GM20431 (cell line): ENCODE measurements around the gene MS4A6A.
"Not testable (repeated sequence)": the region's sequence is repeated elsewhere in the genome, so short reads cannot be mapped to it uniquely, and the experiment has no call there.

Source experiments
- in situ Hi-C: fragments of 300-500 bp; cut with MseI, MboI; formaldehyde crosslinking; loops from one replicate; pipeline ENCODE4 v1.15.0; 2020; ENCODE audit warnings: low sequenced_read_pairs; ENCODE audit not compliant: unreplicated experiment

The MS4A6A gene

DNA sequence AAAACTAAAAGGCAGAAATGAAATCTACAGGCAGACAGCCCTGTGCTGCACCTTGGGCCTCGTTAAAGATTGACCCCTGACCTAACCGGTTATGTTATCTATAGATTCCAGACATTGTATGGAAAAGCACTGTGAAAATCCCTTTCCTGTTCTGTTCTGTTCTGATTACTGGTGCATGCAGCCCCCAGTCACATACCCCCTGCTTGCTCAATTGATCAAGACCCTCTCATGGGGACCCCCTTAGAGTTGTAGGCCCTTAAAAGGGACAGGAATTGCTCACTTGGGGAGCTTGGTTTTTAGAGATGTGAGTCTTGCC lies 2.6 kb upstream of the MS4A6A start:
- in situ Hi-C loops, result not testable (repeated sequence)

DNA sequence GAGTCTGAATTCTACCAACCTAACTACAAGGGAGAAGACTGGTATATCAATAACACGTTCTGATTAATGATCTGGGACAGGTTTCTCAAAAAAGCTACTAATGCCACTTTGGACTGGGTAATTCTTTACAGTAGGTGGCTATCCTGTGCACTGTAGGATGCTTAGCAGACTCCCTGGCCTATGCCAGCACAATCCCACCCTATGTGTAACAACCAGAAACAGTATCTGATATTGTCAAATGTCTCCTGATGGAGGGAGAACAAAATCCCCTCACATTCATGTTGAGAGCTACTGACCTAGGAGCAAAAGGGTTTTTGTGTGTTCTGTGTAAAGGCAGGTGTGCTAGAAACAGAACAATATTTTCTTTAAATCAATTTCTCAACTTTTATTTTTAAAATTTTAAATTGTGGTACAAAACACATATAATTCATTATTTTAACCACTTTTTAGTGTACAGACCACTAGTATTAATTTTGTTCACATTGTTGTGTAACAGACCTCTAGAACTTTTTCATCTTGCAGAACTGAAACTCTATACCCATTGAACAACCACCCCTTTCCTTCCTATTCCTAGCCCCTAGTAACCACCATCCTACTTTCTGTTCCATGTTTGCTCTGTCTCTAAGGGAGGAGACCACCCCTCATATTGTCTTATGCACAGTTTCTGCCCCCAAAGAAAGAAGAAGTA lies 2.1 kb upstream of the MS4A6A start:
- in situ Hi-C loops, result no loop called here

DNA sequence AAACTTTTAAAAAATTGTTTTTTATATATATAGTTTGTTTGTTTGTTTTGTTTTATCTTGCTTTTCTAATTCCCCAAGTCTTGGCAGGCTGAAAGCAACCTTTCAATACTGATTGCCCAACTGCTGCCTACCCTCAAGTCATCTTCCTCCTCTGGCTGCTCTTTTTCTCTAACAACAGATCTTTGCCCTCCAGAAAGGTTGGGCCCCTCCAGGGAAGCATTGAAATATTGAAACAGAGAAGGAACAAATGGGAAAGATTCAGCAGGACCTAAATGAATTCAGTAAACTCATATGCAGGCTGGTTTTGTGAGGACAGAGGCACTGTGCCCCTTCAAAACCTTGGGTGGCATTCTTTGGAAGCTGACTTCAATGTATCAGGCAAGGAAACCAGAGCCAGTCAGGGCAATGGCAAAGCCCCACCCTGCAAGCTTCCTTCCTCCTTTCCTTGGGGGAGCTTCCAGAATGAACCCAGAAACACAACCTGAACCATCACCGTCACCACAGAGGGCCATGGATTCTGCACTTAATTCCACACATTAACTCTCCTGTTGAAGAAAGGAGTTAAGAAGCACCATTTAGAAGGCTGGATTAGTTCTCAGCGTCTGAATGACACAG lies 815 bp upstream of the MS4A6A start:
- in situ Hi-C loops, result no loop called here

DNA sequence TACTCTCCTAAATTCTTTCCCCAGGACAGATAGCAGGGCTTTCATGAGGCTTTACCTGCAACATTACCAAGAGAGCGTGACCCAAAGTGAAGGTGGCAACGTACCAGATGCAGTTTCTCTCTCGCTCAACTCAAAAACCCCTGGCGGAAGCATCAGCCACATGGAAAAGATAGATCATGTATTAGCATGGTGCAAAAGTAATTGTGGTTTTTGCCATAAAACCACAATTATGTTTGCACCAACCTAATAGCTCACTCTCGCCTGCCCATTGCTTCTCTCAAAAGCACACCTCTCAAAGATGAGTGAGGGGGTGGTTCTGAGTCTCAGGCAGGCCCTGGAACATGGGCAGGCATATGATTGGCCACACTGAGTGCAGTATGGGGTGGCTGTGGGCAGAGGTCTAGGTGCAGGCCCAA lies 7.0 kb downstream of the MS4A6A start:
- in situ Hi-C loops, result no loop called here

DNA sequence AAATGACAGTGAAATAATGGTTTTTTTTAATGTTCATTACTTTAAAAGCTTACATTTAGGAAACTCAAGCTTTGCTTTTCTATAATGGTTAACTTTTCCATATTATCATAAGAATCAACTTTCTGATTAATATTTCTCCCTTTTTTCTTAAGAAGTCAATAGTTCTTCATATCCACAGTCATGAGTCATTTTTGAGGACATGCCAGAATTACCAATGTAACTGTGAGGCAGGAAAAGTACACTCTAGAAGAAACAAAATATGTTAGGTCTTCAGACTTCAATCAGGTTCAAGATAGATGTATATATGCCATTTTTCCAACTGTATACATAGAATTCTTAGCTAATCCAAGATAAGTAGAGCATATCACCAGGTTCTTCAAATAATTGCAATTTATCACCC lies 10.9 kb downstream of the MS4A6A start:
- in situ Hi-C loops, result no loop called here

DNA sequence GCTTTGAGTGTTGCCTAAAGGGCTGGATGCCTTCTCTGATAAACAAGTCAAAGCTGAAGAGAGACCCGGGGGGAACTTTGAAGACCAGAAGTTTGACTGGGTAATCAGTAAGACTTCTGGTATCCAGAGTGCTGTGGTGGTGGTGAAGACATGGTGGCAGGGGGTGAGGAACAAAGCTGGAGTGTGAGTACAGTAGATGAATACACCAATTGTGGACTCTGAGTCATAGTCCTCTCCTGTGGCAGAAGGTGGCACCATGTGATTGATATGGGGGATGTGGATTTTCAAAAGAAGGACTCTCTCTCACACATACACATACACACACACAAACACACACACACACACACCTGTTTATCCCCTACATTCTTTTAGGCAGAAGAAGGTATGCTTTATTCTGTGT lies 12.3 kb downstream of the MS4A6A start:
- in situ Hi-C loops, result no loop called here

DNA sequence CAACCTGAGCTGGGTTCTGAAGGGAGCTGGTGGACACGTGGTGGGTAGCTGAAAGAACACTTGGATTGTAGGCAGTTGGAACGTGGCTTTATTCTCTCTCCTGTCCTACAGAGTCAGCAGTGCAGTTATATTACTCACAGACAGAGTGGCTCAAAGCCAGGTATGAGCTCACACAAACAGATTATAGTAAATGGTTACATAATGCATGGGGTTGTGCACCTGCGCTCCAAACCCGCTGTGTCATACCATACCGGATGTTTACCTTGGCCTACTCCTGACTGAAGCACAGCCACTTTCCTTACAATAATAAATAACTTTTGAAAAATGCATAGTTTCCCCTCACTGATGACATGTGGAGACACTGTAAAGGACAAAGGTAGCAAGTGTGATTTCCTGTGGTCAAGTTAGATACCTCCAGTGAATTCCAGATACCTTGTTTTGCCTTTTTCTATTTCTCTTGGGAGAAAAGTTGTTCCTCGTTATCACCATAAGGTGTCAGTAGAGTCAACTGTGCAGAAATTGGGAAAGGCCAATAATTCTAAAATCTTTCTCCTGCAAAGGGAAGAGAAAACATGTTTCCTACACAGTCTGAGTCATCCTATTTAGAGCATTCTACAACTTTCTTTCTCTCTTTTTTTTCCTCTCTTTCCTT lies 13.5 kb downstream of the MS4A6A start:
- in situ Hi-C loops, result no loop called here

DNA sequence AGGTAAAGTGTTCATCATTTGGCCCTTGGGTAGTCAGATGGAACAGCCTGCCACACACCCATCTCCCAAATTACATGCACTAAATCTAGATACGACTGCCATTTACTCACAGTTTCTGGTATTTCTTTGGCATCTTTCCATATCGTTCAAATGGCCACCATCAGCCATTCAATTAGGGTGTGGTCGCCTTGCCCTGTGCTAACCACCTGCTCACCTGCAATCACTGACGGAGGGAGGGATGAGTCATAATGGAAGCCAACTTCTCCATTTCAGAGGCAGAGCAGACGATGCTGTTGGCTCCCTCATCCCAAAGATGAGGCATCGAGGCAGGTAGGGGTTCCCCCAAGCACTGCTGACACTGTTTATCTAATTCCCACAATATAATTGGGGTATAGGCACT lies 14.6 kb downstream of the MS4A6A start:
- in situ Hi-C loops, result no loop called here

DNA sequence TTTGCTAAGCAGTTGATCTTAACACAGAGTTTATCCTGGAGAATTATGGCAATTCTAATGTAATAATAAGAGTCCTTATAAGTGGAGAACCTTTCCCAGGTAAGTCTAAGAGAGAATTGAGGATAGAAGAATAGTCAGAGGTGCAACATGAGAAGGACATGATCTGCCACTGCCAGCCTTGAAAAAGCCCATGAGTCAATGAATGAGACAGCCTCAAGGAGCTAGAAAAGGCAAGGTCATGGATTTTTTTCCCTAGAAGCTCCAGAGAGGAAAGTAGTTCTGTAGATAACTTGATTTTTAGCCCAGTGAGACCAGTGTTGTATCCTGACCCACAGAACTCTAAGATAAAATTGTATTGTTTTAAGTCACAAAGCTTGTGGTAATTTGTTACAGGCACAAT lies 16.9 kb downstream of the MS4A6A start:
- in situ Hi-C loops, result no loop called here

DNA sequence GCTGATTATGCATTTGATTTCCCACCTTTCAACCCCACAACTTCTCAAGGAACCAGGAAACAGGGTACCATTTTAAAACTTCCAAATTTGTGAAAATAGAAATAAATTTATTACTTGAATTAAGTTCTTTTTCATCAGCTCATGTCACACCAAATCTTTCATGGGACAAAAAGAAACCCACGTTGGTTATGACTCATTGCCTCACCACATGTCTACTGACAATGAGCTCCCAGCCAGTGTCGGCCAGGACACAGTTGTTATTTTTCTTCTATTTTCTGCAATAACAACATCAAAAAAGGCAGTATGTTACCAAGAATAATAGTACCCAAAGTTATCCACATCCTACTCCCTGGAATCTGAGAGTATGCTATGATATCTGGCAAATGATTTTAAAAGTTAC lies 17.3 kb downstream of the MS4A6A start:
- in situ Hi-C loops, result no loop called here

DNA sequence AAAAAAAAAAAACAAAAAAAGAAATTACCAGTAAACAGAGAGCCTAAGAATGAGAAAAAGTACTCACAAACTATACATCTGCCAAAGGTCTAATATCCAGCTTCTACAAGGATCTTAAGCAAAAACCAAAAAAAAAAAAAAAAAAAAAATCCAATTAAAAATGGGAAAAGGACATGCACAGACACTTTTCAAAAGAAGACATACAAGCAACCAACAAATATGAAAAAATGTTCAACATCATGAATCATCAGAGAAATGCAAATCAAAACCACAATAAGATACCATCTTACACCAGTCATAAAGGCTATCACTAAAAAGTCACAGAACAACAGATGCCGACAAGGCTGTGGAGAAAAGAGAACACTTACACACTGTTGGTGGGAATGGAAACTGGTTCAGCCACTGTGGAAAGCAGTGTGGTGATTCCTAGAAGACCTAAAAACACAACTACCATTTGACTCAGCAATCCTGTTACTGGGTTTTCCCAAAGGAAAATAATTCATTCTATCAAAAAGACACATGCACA lies 18.3 kb downstream of the MS4A6A start:
- in situ Hi-C loops, result no loop called here

DNA sequence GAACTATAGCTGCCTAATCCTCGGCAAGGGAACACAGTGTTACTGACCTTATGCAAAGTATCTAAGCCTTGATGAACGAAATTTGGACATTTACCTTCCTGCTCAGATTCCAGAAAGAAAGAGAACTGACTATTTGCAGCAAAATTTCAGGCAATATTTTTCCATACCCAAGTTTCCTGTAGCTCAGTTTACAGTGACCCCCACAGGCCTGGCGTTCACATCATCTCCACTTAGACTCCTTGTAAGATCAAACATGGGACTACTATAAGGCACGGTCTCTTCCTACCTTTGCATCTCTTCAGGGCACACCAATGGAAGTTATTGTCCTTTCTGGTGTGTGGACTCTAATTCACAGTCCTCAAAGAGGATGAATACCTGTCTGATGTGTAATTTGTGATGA lies 21.1 kb downstream of the MS4A6A start:
- in situ Hi-C loops, result no loop called here

DNA sequence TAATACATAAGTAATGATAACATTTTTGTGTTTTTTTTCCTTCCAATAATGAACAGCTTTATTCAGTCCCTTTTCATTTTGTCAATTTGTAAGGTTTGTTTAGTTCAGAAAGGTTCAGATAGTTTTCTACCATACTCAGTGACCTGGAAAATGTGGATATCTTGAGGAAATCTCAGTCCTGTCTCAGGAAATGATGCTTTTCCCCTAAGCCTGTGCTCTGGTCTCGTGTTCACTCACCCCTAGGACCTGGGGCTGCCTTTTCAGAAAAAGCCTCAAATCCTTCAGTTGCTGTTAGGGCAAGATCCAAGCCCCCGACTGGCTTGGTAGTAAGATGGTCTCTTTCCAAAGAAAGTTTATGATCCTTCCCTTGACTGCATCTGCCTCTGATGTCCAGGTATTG lies 21.8 kb downstream of the MS4A6A start:
- in situ Hi-C loops, result no loop called here

DNA sequence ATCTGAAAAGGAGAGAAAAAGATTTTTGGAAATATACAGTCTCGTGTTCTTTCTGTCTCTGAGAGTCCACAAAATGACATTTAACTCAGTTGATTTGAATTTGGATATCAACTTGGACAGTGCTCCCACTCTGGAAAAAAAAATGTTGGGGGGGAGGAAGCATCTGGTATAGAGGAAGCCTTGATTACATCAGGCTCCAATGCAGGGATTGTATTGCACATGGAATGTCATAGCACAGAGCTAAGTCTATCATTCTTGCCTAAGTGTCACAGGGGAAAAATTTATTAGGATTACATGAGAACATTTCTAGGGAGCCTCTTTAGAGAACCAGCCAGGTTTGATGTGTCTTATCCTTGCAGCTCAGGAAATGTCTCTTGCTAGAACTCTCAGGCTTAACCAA lies 23.0 kb downstream of the MS4A6A start:
- in situ Hi-C loops, result no loop called here

DNA sequence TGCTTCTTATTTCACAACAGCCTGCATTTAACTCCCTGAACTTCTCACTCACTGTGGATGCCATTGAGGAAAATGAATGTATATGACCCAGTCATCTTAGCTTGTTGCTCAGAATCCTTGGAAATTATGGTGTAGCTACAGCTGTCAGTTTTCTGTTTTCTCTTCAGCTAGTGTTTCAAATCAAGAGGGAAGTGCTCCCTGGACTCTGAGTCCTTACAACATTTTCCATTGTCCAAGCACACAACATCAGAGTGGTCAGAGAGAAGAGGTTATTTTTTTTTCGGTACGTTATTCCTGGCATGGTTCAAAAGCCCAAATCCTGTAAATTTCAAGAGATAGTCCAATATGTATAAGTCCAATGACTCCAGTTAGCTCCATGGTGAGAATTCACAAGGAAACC lies 23.6 kb downstream of the MS4A6A start:
- in situ Hi-C loops, result no loop called here

DNA sequence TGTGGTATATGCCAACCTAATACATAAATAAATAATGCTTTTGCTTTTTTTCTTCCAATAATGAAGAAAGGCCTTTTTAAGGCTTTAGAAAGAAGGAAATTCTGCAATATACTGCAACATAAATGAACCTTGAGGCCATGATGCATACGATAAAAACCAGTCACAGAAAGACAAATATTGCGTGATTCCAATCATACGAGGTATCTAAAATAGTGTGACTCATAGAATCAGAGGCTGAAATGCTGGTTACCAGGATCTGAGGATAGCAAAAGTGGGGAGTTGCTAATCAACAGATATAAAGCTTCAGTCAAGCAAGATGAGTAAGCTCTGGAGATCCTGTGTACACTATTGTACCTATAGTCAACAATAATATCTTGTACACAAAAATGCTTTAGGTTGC lies 24.2 kb downstream of the MS4A6A start:
- in situ Hi-C loops, result no loop called here

DNA sequence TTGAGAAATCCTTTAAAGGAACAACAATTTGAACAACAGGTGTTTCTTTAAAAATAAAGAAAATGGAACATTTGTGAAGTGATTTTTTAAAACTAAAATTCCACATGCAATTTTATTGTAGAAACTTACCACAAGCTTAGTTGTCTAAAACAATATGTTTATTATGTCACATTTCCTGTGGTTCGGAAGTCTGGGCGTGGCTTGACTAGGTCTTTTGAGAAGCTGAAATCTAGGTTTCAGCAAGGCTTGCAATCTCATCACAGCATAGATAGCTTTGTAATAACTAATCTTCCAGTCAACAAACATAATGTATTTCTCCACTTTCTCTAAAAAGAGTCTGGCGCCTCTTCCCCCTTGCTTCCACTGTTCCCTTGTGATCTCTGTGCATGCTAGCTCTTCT lies 27.0 kb downstream of the MS4A6A start:
- in situ Hi-C loops, result no loop called here

DNA sequence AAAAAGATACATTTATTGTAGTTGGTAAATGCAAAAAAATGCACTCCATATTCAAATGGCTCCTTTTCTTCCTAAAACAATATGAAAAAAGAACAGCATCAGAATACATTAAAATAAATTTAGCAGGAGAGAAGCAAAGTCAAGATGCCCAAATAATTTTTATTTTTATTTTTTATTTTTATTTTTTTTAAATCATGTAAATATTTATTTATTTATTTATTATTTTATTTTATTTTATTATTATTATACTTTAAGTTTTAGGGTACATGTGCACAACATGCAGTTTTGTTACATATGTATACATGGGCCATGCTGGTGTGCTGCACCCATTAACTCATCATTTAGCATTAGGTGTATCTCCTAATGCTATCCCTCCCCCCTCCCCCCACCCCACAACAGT lies 30.2 kb downstream of the MS4A6A start:
- in situ Hi-C loops, result not testable (repeated sequence)

DNA sequence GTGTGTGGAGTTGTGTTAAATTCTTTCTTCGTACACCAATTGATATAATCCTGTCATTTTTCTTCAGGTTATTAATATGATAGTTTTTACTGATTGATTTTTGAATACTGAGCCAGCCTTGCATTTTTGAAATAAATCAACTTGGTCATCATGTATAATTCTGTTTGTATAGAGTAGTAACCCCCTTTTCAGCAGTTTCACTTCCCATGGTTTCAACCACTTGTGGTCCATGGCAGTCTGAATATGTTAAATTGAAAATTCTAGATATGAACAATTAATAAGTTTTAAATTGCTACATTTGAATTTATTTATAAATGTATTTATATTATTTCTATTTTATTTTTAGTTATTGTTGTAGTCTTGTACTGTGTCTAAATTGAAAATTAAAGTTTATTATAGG lies 32.6 kb downstream of the MS4A6A start:
- in situ Hi-C loops, result no loop called here

DNA sequence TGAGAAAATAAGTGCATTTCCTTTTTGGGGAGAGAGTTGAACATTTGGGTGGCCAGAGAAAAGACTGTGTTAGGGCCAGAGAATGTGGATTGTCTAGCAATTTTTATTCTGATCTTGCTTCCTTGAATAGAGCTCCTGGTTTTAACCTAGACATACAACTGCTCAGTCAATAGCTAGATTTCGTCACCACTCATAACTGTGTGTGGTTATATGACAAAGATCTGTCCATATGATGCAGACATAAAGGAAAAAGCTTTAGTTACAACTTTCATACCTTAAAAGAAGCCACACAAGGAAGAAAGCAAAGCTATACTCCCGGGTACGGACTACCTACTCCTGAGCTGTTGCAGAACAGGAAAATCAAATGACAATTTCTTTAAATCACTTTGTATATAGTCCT lies 37.2 kb downstream of the MS4A6A start:
- in situ Hi-C loops, result no loop called here

DNA sequence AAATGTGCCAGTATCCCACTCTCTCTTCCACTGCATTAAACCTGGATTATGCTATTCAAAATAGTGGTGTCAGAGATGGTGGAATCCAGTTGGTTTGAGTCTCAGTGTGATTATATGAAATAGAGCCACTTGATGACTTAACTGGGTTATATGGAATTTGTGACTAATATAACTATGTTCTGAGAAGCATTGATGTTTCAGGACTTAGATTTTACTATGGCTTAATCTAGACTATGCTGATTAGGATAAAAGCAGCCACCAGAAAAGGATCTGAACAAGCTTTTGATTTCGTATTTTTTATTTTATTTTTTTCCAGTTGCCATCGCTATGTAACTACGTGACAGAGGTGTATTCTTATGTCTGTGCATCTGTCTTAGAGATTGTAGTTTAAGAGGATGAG lies 39.1 kb downstream of the MS4A6A start:
- in situ Hi-C loops, result no loop called here

DNA sequence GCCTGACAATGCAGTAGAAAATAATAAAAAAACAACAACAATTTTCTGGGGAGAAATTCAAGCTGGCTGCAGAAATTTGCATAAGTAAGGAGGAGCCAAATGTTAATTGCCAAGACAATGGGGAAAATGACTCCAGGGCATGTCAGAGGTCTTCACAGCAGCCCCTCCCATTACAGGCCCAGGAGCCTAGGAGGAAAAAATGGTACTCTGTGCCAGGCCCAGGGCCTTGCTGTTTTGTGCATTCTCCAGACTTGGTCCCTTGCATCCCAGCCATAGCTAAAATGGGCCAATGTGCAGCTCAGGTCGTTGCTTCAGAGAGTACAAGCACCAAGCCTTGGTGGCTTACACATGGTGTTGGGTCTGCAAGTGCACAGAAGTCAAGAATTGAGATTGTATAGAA lies 49.0 kb downstream of the MS4A6A start:
- in situ Hi-C loops, result no loop called here
